ENCODE measurements around the gene MFNG. TPM values are rescaled to one million over a fixed set of nuclear protein-coding genes. Genes with fewer than 3 reads are reported as not detected.

Gene MFNG
- total and polyA plus RNA-seq, 2 donors (not counting 1 experiment from before 2014, with no cell fraction given) = 0.15 TPM; not detected in 1

DNA sequence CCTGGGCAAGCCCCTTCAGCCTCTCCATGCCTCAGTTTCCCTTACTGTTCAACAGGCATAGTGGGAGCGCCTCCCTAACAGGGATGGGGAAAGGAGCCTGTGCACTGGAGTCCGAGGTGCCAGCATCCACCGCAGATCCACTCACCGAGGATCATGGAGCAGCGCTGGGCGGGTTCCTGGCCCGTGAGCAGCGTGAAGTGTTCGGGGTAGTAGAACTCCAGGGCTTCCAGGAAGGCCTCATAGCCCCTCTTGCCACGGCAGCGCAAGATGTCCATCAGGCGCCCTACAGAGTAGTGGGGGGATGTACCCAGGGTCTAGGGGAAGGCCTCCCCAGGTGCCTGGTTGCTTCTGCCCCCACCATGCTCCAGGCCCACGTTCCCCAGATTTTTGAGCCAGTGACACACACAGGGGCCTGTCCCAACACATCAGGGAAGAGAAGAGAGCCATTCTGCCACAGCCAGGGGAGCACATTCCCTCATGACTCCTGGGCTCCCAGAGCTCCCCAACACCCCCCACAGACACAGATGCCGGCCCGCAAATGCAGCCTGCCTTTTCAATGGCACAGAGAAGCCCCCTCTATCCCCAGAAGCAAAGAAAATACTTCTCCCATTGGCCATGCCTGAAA, 31.8 kb upstream of the MFNG start:
- no peak overlapping the region for H3K4me3 ChIP-seq (replicated peaks in 1 of 4; ENCODE audit: control extremely low read depth in 1 of 4, insufficient read depth in 1 of 4, low read depth in 3 of 4, low read length in 4 of 4)
- H3K9ac ChIP-seq (ENCODE audit: insufficient read depth, low read length) = no peak overlapping the region
- no peaks in the 10 kb centered on the region for H3K9me3 ChIP-seq (ENCODE audit: control insufficient read depth, insufficient read depth, low read depth, low read length)
- no peaks in the 10 kb centered on the region for H3K27me3 ChIP-seq (ENCODE audit: control insufficient read depth, insufficient read depth, low read length)
- no peak overlapping the region for H3K27ac ChIP-seq (ENCODE audit: insufficient read depth, low read length)
- no peaks in the 10 kb centered on the region for H3K79me2 ChIP-seq (ENCODE audit: control insufficient read depth, insufficient read depth, low read length)
- H4K20me1 ChIP-seq (ENCODE audit: control insufficient read depth, extremely low read depth, insufficient read depth, low read length) = no peaks in the 10 kb centered on the region
- no peak for TF ChIP-seq EZH2 (IDR thresholded peaks at IDR 0.05; ENCODE audit: low read length, missing control alignments)
- TF ChIP-seq, protein P1, sequence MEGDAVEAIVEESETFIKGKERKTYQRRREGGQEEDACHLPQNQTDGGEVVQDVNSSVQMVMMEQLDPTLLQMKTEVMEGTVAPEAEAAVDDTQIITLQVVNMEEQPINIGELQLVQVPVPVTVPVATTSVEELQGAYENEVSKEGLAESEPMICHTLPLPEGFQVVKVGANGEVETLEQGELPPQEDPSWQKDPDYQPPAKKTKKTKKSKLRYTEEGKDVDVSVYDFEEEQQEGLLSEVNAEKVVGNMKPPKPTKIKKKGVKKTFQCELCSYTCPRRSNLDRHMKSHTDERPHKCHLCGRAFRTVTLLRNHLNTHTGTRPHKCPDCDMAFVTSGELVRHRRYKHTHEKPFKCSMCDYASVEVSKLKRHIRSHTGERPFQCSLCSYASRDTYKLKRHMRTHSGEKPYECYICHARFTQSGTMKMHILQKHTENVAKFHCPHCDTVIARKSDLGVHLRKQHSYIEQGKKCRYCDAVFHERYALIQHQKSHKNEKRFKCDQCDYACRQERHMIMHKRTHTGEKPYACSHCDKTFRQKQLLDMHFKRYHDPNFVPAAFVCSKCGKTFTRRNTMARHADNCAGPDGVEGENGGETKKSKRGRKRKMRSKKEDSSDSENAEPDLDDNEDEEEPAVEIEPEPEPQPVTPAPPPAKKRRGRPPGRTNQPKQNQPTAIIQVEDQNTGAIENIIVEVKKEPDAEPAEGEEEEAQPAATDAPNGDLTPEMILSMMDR (conservative IDR thresholded peaks at IDR 0.05 in 1 of 2, IDR thresholded peaks at IDR 0.05 in 1 of 2; ENCODE audit: low read depth in 1 of 2, low read length in 2 of 2) = no peak
- H3K36me3 ChIP-seq (ENCODE audit: control insufficient read depth, insufficient read depth, low read length) = peaks cover 4% of the 10 kb centered on the region
- H3K4me2 ChIP-seq (ENCODE audit: extremely low read depth, insufficient read depth, low read length) = peak overlapping the region; percentile 51
- H3K4me1 ChIP-seq (ENCODE audit: control insufficient read depth, extremely low read depth, insufficient read depth, low read length) = peaks cover 9% of the 10 kb centered on the region
- no peak overlapping the region for H2AFZ ChIP-seq (ENCODE audit: low read length)
- DNase-seq (ENCODE audit: low read depth in 2 of 2) = no peak

DNA sequence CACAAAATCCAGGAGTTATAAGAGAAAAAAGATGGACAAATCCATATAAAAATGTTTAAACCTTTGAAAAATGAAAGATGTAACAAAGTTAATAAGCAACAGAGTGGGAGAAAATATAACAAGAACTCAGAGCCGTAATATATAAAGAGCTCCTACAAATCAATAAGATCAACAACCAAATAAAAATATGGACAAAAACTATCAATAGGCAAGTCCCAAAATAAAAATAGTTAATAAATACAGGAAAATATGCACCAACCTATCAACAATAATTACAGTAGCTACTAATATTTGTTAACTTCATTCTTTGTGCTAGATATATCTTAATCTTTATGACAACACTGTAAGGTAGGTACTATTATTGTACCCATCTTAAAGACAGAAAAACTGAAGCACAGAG, 30.3 kb upstream of the MFNG start:
- H3K9ac ChIP-seq (ENCODE audit: insufficient read depth, low read length) = no peak overlapping the region
- no peaks in the 10 kb centered on the region for H3K9me3 ChIP-seq (ENCODE audit: control insufficient read depth, insufficient read depth, low read depth, low read length)
- H3K36me3 ChIP-seq (ENCODE audit: control insufficient read depth, insufficient read depth, low read length) = peaks cover 4% of the 10 kb centered on the region
- no peaks in the 10 kb centered on the region for H3K27me3 ChIP-seq (ENCODE audit: control insufficient read depth, insufficient read depth, low read length)
- H3K4me3 ChIP-seq (replicated peaks in 1 of 4; ENCODE audit: control extremely low read depth in 1 of 4, insufficient read depth in 1 of 4, low read depth in 3 of 4, low read length in 4 of 4) = no peak overlapping the region
- H2AFZ ChIP-seq (ENCODE audit: low read length) = no peak overlapping the region
- H3K4me1 ChIP-seq (ENCODE audit: control insufficient read depth, extremely low read depth, insufficient read depth, low read length) = peaks cover 19% of the 10 kb centered on the region
- H3K4me2 ChIP-seq (ENCODE audit: extremely low read depth, insufficient read depth, low read length) = no peak overlapping the region
- TF ChIP-seq, protein P1 (conservative IDR thresholded peaks at IDR 0.05 in 1 of 2, IDR thresholded peaks at IDR 0.05 in 1 of 2; ENCODE audit: low read depth in 1 of 2, low read length in 2 of 2) = no peak
- no peak for TF ChIP-seq EZH2 (IDR thresholded peaks at IDR 0.05; ENCODE audit: low read length, missing control alignments)
- no peaks in the 10 kb centered on the region for H3K79me2 ChIP-seq (ENCODE audit: control insufficient read depth, insufficient read depth, low read length)
- no peak for DNase-seq (ENCODE audit: low read depth in 2 of 2)
- no peaks in the 10 kb centered on the region for H4K20me1 ChIP-seq (ENCODE audit: control insufficient read depth, extremely low read depth, insufficient read depth, low read length)
- no peak overlapping the region for H3K27ac ChIP-seq (ENCODE audit: insufficient read depth, low read length)

DNA sequence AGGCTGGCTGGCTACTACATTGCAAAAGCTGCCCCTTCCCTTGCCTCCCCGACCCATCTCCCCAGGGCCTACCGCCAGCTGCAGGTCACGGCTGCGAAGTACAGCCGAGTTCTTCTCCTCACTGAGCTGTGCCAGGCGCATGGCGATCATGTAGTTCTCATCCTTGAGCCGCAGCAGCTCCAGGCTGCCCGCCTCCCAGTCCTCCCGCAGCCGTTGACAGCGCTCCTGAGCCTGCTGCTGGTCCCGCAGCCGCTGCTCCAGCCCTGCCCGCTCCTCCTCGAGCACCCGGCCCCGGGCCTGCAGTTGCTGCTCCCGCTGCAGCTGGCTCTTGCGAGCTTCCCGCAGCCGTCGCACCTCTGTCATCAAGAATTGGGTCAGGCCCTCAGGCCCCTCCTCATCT, 29.7 kb upstream of the MFNG start:
- no peak for DNase-seq (ENCODE audit: low read depth in 2 of 2)
- Histone ChIP-seq H3K9ac (ENCODE audit: insufficient read depth, low read length) (no peak overlapping the region), H3K36me3 (ENCODE audit: control insufficient read depth, insufficient read depth, low read length) (peaks cover 4% of the 10 kb centered on the region), H2AFZ (ENCODE audit: low read length) (no peak overlapping the region), H3K4me3 (replicated peaks in 1 of 4; ENCODE audit: control extremely low read depth in 1 of 4, insufficient read depth in 1 of 4, low read depth in 3 of 4, low read length in 4 of 4) (no peak overlapping the region), H3K27me3 (ENCODE audit: control insufficient read depth, insufficient read depth, low read length) (no peaks in the 10 kb centered on the region), H3K27ac (ENCODE audit: insufficient read depth, low read length) (no peak overlapping the region), H3K4me1 (ENCODE audit: control insufficient read depth, extremely low read depth, insufficient read depth, low read length) (peaks cover 19% of the 10 kb centered on the region), H3K79me2 (ENCODE audit: control insufficient read depth, insufficient read depth, low read length) (no peaks in the 10 kb centered on the region), H4K20me1 (ENCODE audit: control insufficient read depth, extremely low read depth, insufficient read depth, low read length) (no peaks in the 10 kb centered on the region), H3K4me2 (ENCODE audit: extremely low read depth, insufficient read depth, low read length) (no peak overlapping the region), H3K9me3 (ENCODE audit: control insufficient read depth, insufficient read depth, low read depth, low read length) (no peaks in the 10 kb centered on the region)
- TF ChIP-seq, protein P1 (conservative IDR thresholded peaks at IDR 0.05 in 1 of 2, IDR thresholded peaks at IDR 0.05 in 1 of 2; ENCODE audit: low read depth in 1 of 2, low read length in 2 of 2) = no peak
- TF ChIP-seq EZH2 (IDR thresholded peaks at IDR 0.05; ENCODE audit: low read length, missing control alignments) = no peak
